ENCODE results near the gene OTP.
"Not testable (repeated sequence)": the region's sequence is repeated elsewhere in the genome, so short reads cannot be mapped to it uniquely, and the experiment has no call there.

Gene OTP

GRCh38 chr5:77599679-77600078 lies 38.8 kb downstream of the OTP start:
- DNase-seq, result no peak

- no peak for DNase-seq
Observed at GRCh38 chr5:77590347-77590746, 48.2 kb downstream of the OTP start.

DNA sequence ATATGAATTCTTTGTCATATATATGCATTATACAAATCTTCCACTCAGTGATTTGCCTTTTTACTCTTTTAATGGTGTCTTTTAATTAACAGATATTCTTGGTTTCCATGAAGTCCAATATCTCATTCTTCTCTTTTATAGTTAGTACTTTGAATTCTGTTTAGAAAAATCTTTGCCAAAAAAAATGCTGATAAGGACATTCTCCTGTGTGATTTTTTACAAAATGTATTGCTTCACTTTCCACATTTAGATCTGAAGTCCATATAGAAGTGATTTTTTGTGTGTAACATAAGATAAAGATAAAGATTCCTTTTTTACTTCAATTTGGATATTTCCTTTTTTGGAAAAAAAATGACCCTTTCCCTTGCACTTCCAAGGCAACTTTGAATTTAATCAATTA lies 50.3 kb downstream of the OTP start:
- no peak for DNase-seq

GRCh38 chr5:77586101-77586500 lies 52.4 kb downstream of the OTP start:
- DNase-seq, result no peak

- not testable (repeated sequence) for DNase-seq
Observed at GRCh38 chr5:77582143-77582542, 56.4 kb downstream of the OTP start.
